Cerebellar cortex (tissue), 1 donor: Measurements from ENCODE around the gene PCGF1.

Experiments
- DNase-seq: peaks from one replicate; pipeline ENCODE4 v3.0.0-alpha.2; 2015; ENCODE audit warnings: low spot score

PCGF1 gene

DNA sequence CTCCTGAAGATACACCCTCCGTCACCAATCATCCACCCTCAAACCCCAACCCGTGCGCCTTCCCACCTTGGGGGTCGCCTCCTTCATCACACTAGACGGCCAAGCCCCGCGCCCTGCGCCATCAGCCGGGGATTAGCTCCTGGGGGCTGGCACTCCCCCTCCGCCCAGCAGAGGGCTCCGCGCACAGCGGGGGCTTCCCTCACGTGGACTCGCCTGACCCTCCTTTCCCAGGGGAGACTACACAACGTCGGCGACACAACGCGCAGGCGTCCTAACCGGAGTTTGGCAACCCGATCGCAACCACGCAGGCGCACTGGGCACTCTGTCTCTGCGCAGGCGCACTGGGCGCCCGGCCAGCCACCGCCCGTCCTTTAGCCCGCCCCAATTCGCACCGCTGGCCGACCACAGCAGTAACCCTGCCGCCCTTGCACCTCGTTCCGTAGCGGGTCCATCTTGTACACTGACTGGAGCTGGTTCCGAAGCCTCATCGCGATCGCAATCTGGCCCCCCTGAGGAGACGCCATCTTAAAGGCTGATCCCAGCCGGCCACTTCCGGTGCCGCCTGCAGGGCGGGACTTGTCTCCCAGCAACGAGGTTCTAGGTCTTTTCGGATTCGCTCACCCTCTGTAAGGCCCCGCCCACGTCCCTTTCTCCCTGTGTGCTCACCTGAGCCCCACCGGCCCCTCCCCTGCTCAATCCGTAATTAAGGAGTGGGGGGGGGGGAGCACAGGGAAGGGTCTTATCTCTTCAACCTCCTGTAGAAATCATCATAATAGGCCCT lies at the start of gene PCGF1:
TSS of gene PCGF1 (minus strand) at position 551 of the 781 bp plus-strand sequence. CDS start at position 524, 27 bp downstream.
- DNase-seq = peak; percentile 99

DNA sequence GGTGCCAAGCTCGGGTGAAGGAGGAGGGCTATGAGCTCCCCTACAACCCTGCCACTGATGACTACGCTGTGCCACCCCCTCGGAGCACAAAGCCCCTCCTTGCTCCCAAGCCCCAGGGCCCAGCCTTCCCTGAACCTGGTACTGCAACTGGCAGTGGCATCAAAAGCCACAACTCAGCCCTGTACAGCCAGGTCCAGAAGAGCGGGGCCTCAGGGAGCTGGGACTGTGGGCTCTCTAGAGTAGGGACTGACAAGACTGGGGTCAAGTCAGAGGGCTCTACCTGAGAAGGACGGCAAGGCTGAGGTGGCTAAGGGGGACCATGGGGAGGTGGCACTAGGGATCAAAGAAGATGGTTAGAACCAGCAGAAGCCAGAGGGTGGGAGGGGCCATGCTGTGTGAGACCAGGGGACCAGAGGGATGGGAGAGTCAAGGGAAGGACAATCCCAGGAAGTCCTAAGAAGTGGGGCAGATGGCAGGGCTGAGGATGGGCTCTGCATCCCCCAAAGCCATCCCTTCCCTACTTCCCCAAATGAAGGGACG lies 49.4 kb upstream of the PCGF1 start:
- DNase-seq = no peak

DNA sequence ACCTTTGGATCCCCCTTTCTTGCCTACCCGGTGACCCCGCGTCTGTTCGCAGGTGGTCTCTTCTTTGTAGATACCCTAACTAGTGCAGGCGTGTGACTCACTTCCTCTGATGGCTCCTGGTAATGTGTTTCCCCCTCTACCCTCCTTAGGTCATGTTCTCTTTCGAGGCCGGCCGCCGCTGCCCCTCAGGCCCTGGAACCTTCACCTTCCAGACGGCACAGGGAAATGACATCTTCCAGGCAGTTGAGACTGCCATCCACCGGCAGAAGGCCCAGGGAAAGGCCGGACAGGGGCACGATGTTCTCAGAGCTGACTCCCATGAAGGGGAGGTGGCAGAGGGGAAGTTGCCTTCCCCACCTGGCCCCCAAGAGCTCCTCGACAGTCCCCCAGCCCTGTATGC lies 48.7 kb upstream of the PCGF1 start:
- DNase-seq = no peak

- DNase-seq = no peak
These were observed 48.2 kb upstream of the PCGF1 start for GRCh38 chr2:74555610-74556103.

GRCh38 chr2:74554820-74555531 lies 47.5 kb upstream of the PCGF1 start:
- no peak for DNase-seq

GRCh38 chr2:74553892-74554819 lies 46.7 kb upstream of the PCGF1 start, which contains the start of the genes DOK1 and LOXL3:
DOK1 (plus strand) TSS chr2:74554720; CDS start chr2:74554755, 35 bp downstream.
LOXL3 (minus strand) TSS chr2:74553942; CDS start chr2:74552634, 1,308 bp downstream.
- peak; percentile 67 for DNase-seq

GRCh38 chr2:74552914-74553811 lies 45.7 kb upstream of the PCGF1 start:
- DNase-seq = no peak

- DNase-seq = no peak
These were observed 44.7 kb upstream of the PCGF1 start for GRCh38 chr2:74551942-74552913.

GRCh38 chr2:74551530-74551929 lies 44.0 kb upstream of the PCGF1 start:
- DNase-seq = no peak

- no peak for DNase-seq
These were observed 42.7 kb upstream of the PCGF1 start for GRCh38 chr2:74550231-74550630.

DNA sequence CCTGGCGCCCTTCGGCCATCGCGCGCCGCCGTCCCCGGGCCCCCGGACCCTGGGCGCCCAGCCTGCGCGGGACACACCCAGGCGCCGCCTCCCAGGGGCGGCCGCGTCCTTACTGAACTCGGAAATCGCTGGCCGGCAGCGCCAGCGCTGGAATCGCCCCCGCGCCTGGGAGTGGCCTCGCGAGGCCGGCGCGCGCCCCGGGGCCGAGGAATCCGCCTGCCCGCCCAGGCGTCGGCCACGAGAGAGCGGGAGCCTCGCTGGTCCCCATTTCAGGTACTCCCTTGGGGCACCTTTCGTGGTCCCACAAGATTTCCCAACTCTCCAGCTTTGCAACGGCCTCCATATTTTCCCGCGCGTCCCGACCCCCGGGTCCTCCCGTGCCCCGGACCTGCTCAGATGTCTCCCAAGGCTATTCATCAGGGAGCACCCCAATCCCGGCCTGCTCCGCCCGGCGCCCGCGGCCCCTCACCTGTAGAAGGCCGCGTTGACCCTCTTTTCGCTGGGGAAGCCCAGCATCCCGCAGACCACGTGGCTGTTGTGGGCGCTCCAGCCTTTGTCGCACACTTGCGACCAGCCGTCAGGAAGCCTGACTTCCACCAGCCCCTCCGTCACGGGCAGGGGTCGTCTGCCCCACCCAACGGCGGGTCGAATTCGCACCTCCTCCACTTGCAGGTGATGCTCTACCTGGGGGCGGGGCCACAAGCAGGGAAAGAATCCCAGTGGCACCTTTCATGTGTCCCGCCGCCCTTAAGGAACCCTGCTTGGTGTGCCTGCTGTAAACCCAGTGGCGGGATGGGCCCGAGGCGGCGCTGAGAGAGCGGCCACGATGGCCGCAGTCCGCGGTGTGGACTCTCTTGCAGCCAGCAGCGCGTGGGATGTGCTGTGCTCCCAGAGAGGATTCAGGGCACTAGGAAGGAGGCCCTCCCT lies 41.7 kb upstream of the PCGF1 start:
- no peak for DNase-seq

DNA sequence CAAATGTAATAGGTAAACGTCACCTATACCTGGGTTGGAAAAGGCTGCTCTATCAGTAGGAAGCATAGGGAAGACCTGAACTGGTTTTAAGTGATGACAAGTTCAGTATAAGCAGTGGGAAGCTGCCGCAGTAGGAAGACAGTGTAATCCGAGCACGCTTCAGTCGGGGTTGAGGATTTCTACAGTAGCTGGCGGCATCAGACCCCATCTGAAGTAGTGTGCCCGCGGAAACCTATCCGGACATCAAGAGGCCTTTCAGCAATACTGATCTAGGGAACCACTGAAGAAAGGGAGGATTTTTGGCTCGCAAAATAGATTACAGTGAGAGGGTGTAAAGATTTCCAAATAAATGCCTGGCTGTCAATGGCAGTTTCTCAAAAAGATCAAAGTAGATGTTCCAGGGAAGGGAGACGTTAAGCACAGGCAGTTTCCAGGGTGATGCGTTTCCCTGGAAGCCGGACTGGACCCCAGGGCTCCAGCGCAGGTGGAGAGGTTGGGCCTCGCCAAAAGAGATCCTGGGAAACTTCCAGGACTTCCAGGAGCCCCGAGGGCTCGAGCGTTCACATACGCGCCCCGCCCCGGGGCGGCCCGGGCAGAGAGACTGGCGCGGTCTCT lies 40.9 kb upstream of the PCGF1 start:
- DNase-seq = no peak

DNA sequence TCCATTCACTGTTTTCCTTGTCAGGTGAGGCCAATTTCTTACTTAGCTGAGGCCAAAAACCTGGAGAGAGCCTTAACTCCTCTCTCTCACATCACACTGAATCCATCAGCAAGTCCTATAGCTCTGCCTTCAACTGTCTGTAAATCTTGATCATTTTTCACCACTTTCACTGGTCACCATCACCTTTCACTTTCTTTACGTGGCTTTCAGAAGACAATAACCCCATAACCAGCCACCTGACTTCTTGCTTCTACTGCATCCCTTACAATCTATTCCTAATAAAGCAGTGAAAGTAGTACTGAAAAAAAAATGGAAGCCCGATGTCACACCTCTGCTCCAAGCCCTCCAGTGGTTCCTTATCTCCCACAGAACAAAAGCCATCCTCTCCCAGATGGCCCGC lies 38.5 kb upstream of the PCGF1 start:
- no peak for DNase-seq

- DNase-seq = no peak
These were observed 37.1 kb upstream of the PCGF1 start for GRCh38 chr2:74544634-74545033.

- DNase-seq = no peak
These were observed 35.5 kb upstream of the PCGF1 start for GRCh38 chr2:74542978-74543377.

DNA sequence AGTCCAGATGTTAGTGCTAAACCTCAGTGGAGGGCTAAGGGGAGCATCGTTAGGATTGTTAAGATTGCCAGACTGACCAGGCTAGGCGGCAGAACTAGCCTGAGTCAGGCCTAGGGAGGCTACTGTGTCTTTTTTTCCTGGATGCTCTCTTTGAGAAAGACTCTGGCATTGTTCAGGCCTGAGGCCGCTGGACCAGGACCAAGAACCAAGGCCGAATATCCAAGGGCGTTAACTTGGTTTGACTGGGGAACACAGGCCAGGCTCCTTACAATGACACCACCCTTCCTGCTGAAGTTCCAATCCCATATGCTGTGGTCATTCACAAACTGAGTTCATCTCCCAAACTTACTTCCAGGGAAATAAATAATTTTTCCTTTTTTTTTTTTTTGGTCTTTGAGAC lies 32.8 kb upstream of the PCGF1 start:
- no peak for DNase-seq

- DNase-seq = no peak
These were observed 31.4 kb upstream of the PCGF1 start for GRCh38 chr2:74538881-74539339.

- DNase-seq = no peak
These were observed 29.6 kb upstream of the PCGF1 start for GRCh38 chr2:74537140-74537539.
